Trophoblast cell (in vitro differentiated cells and primary cell): ENCODE measurements around the gene ELP1.

ENCODE experiments used
- DNase-seq, 2 donors: peaks; one replicate each; pipeline ENCODE4 v3.0.0-alpha.2; 2016
- H2AFZ ChIP-seq: 2 replicates; pipeline ENCODE4 v1.6.1; 2013; ENCODE audit warnings: low read length, moderate library complexity, mild to moderate bottlenecking; ENCODE audit not compliant: insufficient read depth, poor library complexity
- H2AK5ac ChIP-seq: 2 replicates; pipeline ENCODE4 v1.6.1; 2013; ENCODE audit warnings: mild to moderate bottlenecking, low read length
- H2BK120ac ChIP-seq: 2 replicates; pipeline ENCODE4 v1.6.1; 2013; ENCODE audit warnings: low read length, mild to moderate bottlenecking, moderate library complexity; ENCODE audit not compliant: insufficient read depth, poor library complexity
- H2BK12ac ChIP-seq: 2 replicates; pipeline ENCODE4 v1.6.1; 2013; ENCODE audit warnings: mild to moderate bottlenecking, low read length, moderate library complexity
- H2BK5ac ChIP-seq: 2 replicates; pipeline ENCODE4 v1.6.1; 2013; ENCODE audit warnings: low read length, low read depth, moderate library complexity, mild to moderate bottlenecking; ENCODE audit not compliant: poor library complexity
- H3K14ac ChIP-seq: 2 replicates; pipeline ENCODE4 v1.6.1; 2013; ENCODE audit warnings: mild to moderate bottlenecking, low read length
- H3K18ac ChIP-seq: 2 replicates; pipeline ENCODE4 v1.6.1; 2013; ENCODE audit warnings: mild to moderate bottlenecking, low read length
- H3K23ac ChIP-seq: 2 replicates; pipeline ENCODE4 v1.6.1; 2013; ENCODE audit warnings: low read length
- H3K27ac ChIP-seq: 2 replicates; pipeline ENCODE4 v1.5.1; 2013; ENCODE audit warnings: low read depth, mild to moderate bottlenecking, inconsistent platforms, low read length, moderate library complexity
- H3K27me3 ChIP-seq: 2 replicates; pipeline ENCODE4 v1.6.1; 2013; ENCODE audit warnings: inconsistent platforms, mild to moderate bottlenecking, low read length, moderate library complexity; ENCODE audit not compliant: insufficient read depth
- H3K36me3 ChIP-seq, 2 experiments: 1 replicate in 1 of 2; 2 replicates in 1 of 2; pipeline ENCODE4 v1.6.1; 2013; ENCODE audit warnings: low read length in 2 of 2, mild to moderate bottlenecking in 2 of 2, moderate library complexity in 1 of 2; ENCODE audit not compliant: insufficient read depth in 2 of 2, control insufficient read depth in 1 of 2
- H3K4ac ChIP-seq: 2 replicates; pipeline ENCODE4 v1.6.1; 2013; ENCODE audit warnings: low read depth, mild to moderate bottlenecking, low read length, moderate library complexity
- H3K4me1 ChIP-seq, 2 experiments: 1 replicate in 1 of 2; 2 replicates in 1 of 2; pipeline ENCODE4 v1.6.1; 2013; ENCODE audit warnings: low read length in 2 of 2, mild to moderate bottlenecking in 2 of 2, moderate library complexity in 1 of 2; ENCODE audit not compliant: insufficient read depth in 2 of 2, control insufficient read depth in 1 of 2
- H3K4me2 ChIP-seq: 2 replicates; pipeline ENCODE4 v1.6.1; 2013; ENCODE audit warnings: inconsistent platforms, mild to moderate bottlenecking, low read length, moderate library complexity
- H3K4me3 ChIP-seq: 2 replicates; pipeline ENCODE4 v1.5.1; 2013; ENCODE audit warnings: mild to moderate bottlenecking, low read depth, low read length, inconsistent platforms
- H3K79me1 ChIP-seq: one replicate; pipeline ENCODE4 v1.6.1; 2013; ENCODE audit warnings: low read length
- H3K79me2 ChIP-seq: 2 replicates; pipeline ENCODE4 v1.6.1; 2013; ENCODE audit warnings: low read length, mild to moderate bottlenecking; ENCODE audit not compliant: control insufficient read depth, insufficient read depth, poor library complexity
- H3K9ac ChIP-seq: 2 replicates; pipeline ENCODE4 v1.6.1; 2013; ENCODE audit warnings: mild to moderate bottlenecking, low read length
- H3K9me3 ChIP-seq: 2 replicates; pipeline ENCODE4 v1.6.1; 2013; ENCODE audit warnings: low read depth, mild to moderate bottlenecking, control low read depth, inconsistent platforms, low read length; ENCODE audit not compliant: insufficient read depth
- H4K12ac ChIP-seq: 2 replicates; pipeline ENCODE4 v1.6.1; 2013; ENCODE audit warnings: low read depth, mild to moderate bottlenecking, low read length, moderate library complexity
- H4K8ac ChIP-seq: 2 replicates; pipeline ENCODE4 v1.6.1; 2013; ENCODE audit warnings: low read depth, mild to moderate bottlenecking, low read length, moderate library complexity
- H4K91ac ChIP-seq: one replicate; pipeline ENCODE4 v1.6.1; 2013; ENCODE audit warnings: low read depth, mild to moderate bottlenecking, low read length, moderate library complexity
- WGBS: extraction: QIAGEN DNeasy Blood & Tissue Kit; methylation state at CpG from one replicate; pipeline ENCODE4 v1.1.7; 2013; ENCODE audit warnings: missing lambda C conversion rate; ENCODE audit not compliant: insufficient read length, insufficient coverage; ENCODE audit errors: extremely low coverage; 5-methylcytosine and 5-hydroxymethylcytosine counted together

The ELP1 gene

GRCh38 chr9:108836319-108836718, 97.6 kb downstream of the ELP1 start:
- H3K9me3 ChIP-seq, result no peaks in the 10 kb centered on the region
- H3K4me3 ChIP-seq, result no peak overlapping the region
- no peak overlapping the region for H2AFZ ChIP-seq
- no peaks in the 10 kb centered on the region for H3K79me1 ChIP-seq
- no peak overlapping the region for H2BK5ac ChIP-seq
- no peak for DNase-seq
- no peak overlapping the region for H3K14ac ChIP-seq
- H3K9ac ChIP-seq, result no peak overlapping the region
- no peak overlapping the region for H3K18ac ChIP-seq
- H4K8ac ChIP-seq, result no peak overlapping the region
- no peak overlapping the region for H3K23ac ChIP-seq
- H2BK12ac ChIP-seq, result no peak overlapping the region
- H4K12ac ChIP-seq, result no peak overlapping the region
- no peak overlapping the region for H3K4ac ChIP-seq
- no peaks in the 10 kb centered on the region for H3K4me1 ChIP-seq
- H3K27me3 ChIP-seq, result no peaks in the 10 kb centered on the region
- no peak overlapping the region for H4K91ac ChIP-seq
- H2AK5ac ChIP-seq, result no peak overlapping the region
- no peaks in the 10 kb centered on the region for H3K36me3 ChIP-seq
- no peak overlapping the region for H2BK120ac ChIP-seq
- no peak overlapping the region for H3K4me2 ChIP-seq
- no peak overlapping the region for H3K27ac ChIP-seq
- H3K79me2 ChIP-seq, result no peaks in the 10 kb centered on the region
- WGBS, result no CpG with 5 or more reads among the region's 9 CpGs

GRCh38 chr9:108835831-108836230, 98.1 kb downstream of the ELP1 start:
- no peak overlapping the region for H3K4me2 ChIP-seq
- WGBS, result no CpG with 5 or more reads among the region's 7 CpGs
- H3K14ac ChIP-seq, result no peak overlapping the region
- no peak overlapping the region for H4K8ac ChIP-seq
- H2BK12ac ChIP-seq, result no peak overlapping the region
- no peaks in the 10 kb centered on the region for H3K4me1 ChIP-seq
- H3K27ac ChIP-seq, result no peak overlapping the region
- no peaks in the 10 kb centered on the region for H3K79me2 ChIP-seq
- no peaks in the 10 kb centered on the region for H3K9me3 ChIP-seq
- H3K79me1 ChIP-seq, result no peaks in the 10 kb centered on the region
- no peak overlapping the region for H3K23ac ChIP-seq
- no peak overlapping the region for H3K4ac ChIP-seq
- H2BK120ac ChIP-seq, result no peak overlapping the region
- no peak overlapping the region for H2BK5ac ChIP-seq
- H3K36me3 ChIP-seq, result no peaks in the 10 kb centered on the region
- no peak overlapping the region for H2AK5ac ChIP-seq
- no peaks in the 10 kb centered on the region for H3K27me3 ChIP-seq
- no peak overlapping the region for H4K12ac ChIP-seq
- H3K4me3 ChIP-seq, result no peak overlapping the region
- DNase-seq, result peak; percentile 20 to 44
- no peak overlapping the region for H2AFZ ChIP-seq
- no peak overlapping the region for H3K9ac ChIP-seq
- no peak overlapping the region for H4K91ac ChIP-seq
- no peak overlapping the region for H3K18ac ChIP-seq

GRCh38 chr9:108834959-108835665, 98.8 kb downstream of the ELP1 start:
- no peak overlapping the region for H3K18ac ChIP-seq
- H3K4me2 ChIP-seq, result no peak overlapping the region
- H3K79me2 ChIP-seq, result no peaks in the 10 kb centered on the region
- no peak overlapping the region for H2BK120ac ChIP-seq
- no peak overlapping the region for H3K23ac ChIP-seq
- H3K27me3 ChIP-seq, result no peaks in the 10 kb centered on the region
- H3K14ac ChIP-seq, result no peak overlapping the region
- no peaks in the 10 kb centered on the region for H3K79me1 ChIP-seq
- DNase-seq, result no peak
- H4K91ac ChIP-seq, result no peak overlapping the region
- H3K36me3 ChIP-seq, result no peaks in the 10 kb centered on the region
- H3K4me3 ChIP-seq, result no peak overlapping the region
- H2AFZ ChIP-seq, result no peak overlapping the region
- no peak overlapping the region for H4K12ac ChIP-seq
- no CpG with 5 or more reads among the region's 4 CpGs for WGBS
- H2BK5ac ChIP-seq, result no peak overlapping the region
- H3K27ac ChIP-seq, result no peak overlapping the region
- H3K4ac ChIP-seq, result no peak overlapping the region
- no peak overlapping the region for H2BK12ac ChIP-seq
- H3K9me3 ChIP-seq, result no peaks in the 10 kb centered on the region
- no peak overlapping the region for H4K8ac ChIP-seq
- H3K4me1 ChIP-seq, result no peaks in the 10 kb centered on the region
- H2AK5ac ChIP-seq, result no peak overlapping the region
- H3K9ac ChIP-seq, result no peak overlapping the region

GRCh38 chr9:108832179-108832500, 101.8 kb downstream of the ELP1 start:
- Histone ChIP-seq H3K4me2 (no peak overlapping the region), H3K23ac (no peak overlapping the region), H3K9ac (no peak overlapping the region), H2AK5ac (no peak overlapping the region), H3K27me3 (no peaks in the 10 kb centered on the region), H3K4ac (no peak overlapping the region), H3K79me2 (no peaks in the 10 kb centered on the region), H3K27ac (no peak overlapping the region), H3K14ac (no peak overlapping the region), H3K4me3 (no peak overlapping the region), H3K9me3 (no peaks in the 10 kb centered on the region), H3K36me3 (no peaks in the 10 kb centered on the region), H3K4me1 (no peaks in the 10 kb centered on the region), H2BK12ac (no peak overlapping the region), H3K18ac (no peak overlapping the region), H4K91ac (no peak overlapping the region), H2BK5ac (no peak overlapping the region), H4K8ac (no peak overlapping the region), H4K12ac (no peak overlapping the region), H2AFZ (no peak overlapping the region), H2BK120ac (no peak overlapping the region), H3K79me1 (no peaks in the 10 kb centered on the region)
- DNase-seq, result no peak
- no CpG with 5 or more reads among the region's 3 CpGs for WGBS
